NCI-H446 (cell line): ENCODE results near the gene EDNRA.
"Not testable (repeated sequence)": the region's sequence is repeated elsewhere in the genome, so short reads cannot be mapped to it uniquely, and the experiment has no call there.

Source experiments
- DNase-seq, 2 experiments: peaks; one replicate each; lab custom pipeline; 2025; lab: John Stamatoyannopoulos, UW

Gene EDNRA

GRCh38 chr4:147480891-147481576, at the start of gene EDNRA:
EDNRA (plus strand) TSS chr4:147481097; CDS start chr4:147485682, 4,585 bp downstream.
- no peak for DNase-seq

DNA sequence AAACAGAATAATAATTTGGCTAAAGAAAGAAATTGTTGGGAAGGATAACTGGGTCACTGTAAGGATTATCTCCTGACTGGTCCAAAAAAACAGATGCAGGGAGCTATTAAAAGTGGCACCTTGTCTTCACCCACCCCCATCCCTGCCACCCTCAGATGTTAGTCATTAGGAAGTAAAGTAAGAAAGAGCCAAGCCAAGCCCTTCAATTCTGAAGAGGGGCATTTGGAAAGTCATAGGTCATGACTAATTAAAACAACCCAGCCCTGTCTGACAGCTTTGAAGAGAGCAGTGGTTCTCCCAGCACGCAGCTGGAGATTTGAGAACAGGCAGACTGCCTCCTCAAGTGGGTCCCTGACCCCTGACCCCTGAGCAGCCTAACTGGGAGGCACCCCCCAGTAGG, 46.5 kb upstream of the EDNRA start:
- not testable (repeated sequence) for DNase-seq

DNA sequence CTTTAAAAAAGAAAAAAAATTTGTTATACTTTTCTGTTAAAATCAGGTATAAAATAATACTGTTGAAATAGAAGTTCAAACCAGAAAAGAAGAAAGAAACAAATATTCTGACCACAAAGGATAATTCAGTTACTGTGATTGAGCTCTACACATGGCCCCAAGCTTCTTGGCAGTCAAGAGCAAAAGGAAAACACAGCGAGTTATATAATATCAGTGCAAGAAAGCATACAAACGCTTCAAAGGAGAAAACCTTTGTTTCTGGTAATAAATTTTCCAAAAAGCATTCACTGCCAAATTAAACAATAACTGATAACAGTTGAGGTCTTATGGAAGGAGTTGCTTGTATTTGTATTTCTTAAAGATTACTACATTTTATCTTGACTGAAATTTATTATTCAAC, 40.5 kb upstream of the EDNRA start:
- DNase-seq, result no peak

- no peak for DNase-seq
Measured at GRCh38 chr4:147447786-147448185, 33.1 kb upstream of the EDNRA start.

GRCh38 chr4:147453561-147454141, 27.2 kb upstream of the EDNRA start:
- DNase-seq, result no peak

- DNase-seq, result no peak
Measured at GRCh38 chr4:147456706-147457105, 24.2 kb upstream of the EDNRA start.

DNA sequence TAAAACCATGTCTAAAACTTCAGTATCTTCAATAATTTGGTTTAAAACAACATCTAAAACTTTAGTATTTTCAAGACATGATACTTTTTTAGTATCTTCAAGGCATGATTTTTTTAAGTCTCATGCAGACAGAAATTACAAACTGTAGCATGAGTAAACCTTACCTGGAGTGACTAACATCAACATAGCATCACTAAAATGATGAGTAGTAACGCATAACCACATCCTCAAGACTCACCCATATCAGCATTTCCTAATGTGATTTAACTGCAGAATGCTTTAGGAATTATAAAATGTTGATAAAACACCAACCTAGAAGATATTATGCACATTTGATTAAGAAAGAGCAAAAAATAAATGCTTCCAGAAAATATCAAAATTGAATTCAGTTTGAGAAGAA, 19.7 kb upstream of the EDNRA start:
- DNase-seq, result no peak

DNA sequence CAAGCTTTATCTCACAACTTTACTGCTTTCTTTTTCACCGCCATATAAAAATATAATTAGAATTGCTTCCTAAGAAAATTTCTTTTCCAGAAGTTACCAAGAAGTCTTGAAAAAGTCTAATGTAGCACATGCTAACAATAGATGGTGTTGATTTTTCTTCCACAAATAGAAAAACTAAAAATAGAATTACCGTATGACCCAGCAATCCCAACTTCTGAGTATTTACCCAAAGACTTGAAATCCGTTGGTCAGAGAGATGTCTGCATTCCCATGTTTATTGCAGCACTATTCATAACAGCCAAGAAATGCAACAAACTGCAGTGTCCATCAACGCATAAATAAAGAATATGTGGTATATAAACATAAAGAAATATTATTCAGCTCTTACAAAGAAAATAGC, 17.8 kb upstream of the EDNRA start:
- no peak for DNase-seq

DNA sequence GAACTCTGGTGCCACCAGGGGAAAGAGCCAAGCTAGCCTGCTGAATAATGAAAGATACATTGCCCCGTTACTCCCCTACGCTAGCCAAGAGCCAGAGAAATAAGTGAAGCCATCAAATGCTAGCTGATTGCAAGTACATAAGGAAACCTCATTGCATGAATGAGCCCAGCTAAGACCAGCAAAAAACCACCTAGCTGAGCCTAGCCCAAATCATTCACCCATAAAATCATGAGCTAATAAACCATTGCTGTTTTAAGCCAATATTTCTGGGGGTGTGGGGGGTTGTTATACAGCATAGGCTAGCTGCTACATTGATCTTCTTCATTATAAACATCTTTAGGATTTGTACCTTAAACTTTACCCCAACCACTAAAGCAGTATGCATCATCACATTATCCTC, 15.4 kb upstream of the EDNRA start:
- no peak for DNase-seq

- DNase-seq, result no peak
Measured at GRCh38 chr4:147477439-147477838, 3.5 kb upstream of the EDNRA start.

- DNase-seq, result peak in 1 of 2 experiments; percentile 17
Measured at GRCh38 chr4:147479376-147479775, 1.5 kb upstream of the EDNRA start.

DNA sequence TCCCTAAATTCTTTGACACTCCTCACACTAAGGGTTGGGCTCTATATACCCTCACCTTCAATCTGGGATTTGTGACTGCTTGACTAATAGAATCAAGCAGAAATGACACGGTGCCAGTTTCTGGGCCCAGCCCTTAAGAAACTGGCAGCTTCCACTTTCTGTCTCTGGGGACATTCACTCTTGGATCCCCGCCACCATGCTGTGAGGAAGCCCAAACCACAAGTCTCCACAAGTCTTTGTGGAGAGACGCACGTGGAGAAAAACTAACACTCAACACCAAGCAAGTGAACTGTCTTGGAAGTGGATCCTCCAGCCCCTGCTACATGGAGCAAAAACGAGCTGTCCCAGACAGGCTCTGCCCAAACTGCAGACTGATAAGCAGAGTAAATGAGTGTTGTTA, 1.1 kb upstream of the EDNRA start:
- DNase-seq, result peak; percentile 40 to 58

GRCh38 chr4:147480502-147480890, 401 bp upstream of the EDNRA start:
- DNase-seq, result no peak

- no peak for DNase-seq
Measured at GRCh38 chr4:147481577-147482109, 746 bp downstream of the EDNRA start.

- no peak for DNase-seq
Measured at GRCh38 chr4:147482281-147482680, 1.4 kb downstream of the EDNRA start.

DNA sequence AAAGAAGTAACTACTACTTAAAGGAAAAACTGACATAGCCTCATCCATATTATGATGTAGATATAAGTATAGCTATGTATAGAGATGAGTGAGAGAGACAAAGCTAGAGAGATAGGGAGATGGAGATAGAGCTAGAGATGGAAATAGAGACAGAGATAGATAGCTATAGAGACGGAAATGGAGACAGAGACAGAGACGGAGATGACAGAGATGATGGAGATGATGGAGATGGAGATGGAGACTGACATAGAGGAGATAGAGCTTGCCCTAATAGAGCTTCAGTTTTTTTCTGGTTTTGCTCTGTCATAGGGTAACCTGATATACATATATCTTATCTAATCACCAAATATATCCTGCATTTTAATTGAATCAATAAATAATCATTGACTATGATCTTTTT, 4.3 kb downstream of the EDNRA start:
- DNase-seq, result no peak

DNA sequence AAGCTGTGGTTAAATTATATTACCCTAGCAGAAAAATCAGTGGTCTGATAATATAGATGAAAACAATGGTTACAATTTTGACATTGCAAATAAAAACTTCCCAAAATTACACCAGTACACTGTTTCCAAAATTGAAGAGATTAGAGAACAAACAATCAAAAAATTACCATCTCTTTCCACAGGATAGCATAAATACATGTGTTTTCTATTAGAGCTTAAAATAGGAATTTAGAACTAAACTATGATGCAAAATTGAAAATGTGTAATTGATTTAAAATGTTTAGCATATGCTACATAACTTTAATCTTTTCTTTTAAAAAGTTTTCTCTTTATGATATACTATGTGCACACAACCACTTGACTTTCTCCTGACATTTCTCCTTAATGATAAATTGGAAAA, 6.7 kb downstream of the EDNRA start:
- DNase-seq, result no peak

GRCh38 chr4:147488556-147488955, 7.7 kb downstream of the EDNRA start:
- no peak for DNase-seq

DNA sequence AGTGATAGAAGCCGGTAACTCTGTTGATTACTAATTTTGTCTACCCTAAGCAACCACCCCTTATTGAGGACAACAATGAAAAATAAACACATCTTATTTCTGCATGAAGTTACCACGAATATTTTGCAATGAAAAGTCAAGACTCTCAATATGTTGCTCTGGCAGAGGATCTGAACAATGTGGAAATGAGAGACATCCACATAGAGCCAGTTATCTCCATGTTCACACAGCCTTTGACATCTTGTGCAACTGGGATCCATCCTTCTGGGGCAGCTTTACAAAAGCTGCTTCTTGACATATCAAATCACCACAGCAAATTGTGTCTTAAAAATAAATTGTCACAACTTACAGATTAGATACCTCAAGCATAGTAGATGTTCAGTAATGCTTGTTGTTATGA, 10.2 kb downstream of the EDNRA start:
- no peak for DNase-seq

GRCh38 chr4:147492306-147492705, 11.4 kb downstream of the EDNRA start:
- DNase-seq, result no peak

- no peak for DNase-seq
Measured at GRCh38 chr4:147492761-147493160, 11.9 kb downstream of the EDNRA start.

GRCh38 chr4:147493307-147493706, 12.4 kb downstream of the EDNRA start:
- no peak for DNase-seq

GRCh38 chr4:147494301-147494700, 13.4 kb downstream of the EDNRA start:
- DNase-seq, result no peak

GRCh38 chr4:147496500-147496899, 15.6 kb downstream of the EDNRA start:
- DNase-seq, result no peak
